Amygdala (tissue), 56 donors: ENCODE results near the gene AVL9.

ENCODE experiments used
- DNase-seq, 56 donors: peaks; one replicate each; lab custom pipeline; 2025; lab: John Stamatoyannopoulos, UW

Gene AVL9

GRCh38 chr7:32532716-32533115, 37.4 kb downstream of the AVL9 start:
- no peak for DNase-seq

GRCh38 chr7:32533276-32534029, 38.2 kb downstream of the AVL9 start:
- DNase-seq, result no peak

- no peak for DNase-seq
Measured at GRCh38 chr7:32535162-32535702, 39.9 kb downstream of the AVL9 start.

GRCh38 chr7:32536016-32536415, 40.7 kb downstream of the AVL9 start:
- no peak for DNase-seq

- no peak for DNase-seq
Measured at GRCh38 chr7:32536585-32536984, 41.3 kb downstream of the AVL9 start.

- no peak for DNase-seq
Measured at GRCh38 chr7:32537760-32538159, 42.5 kb downstream of the AVL9 start.

- no peak for DNase-seq
Measured at GRCh38 chr7:32539366-32539765, 44.1 kb downstream of the AVL9 start.

- DNase-seq, result no peak
Measured at GRCh38 chr7:32539919-32540531, 44.7 kb downstream of the AVL9 start.

- no peak for DNase-seq
Measured at GRCh38 chr7:32542595-32542994, 47.3 kb downstream of the AVL9 start.

GRCh38 chr7:32559480-32559879, 64.2 kb downstream of the AVL9 start:
- DNase-seq, result no peak

- no peak for DNase-seq
Measured at GRCh38 chr7:32560075-32560474, 64.8 kb downstream of the AVL9 start.

GRCh38 chr7:32561613-32562012, 66.3 kb downstream of the AVL9 start:
- DNase-seq, result no peak

GRCh38 chr7:32564542-32564941, 69.3 kb downstream of the AVL9 start:
- DNase-seq, result no peak

- no peak for DNase-seq
Measured at GRCh38 chr7:32569388-32570289, 74.3 kb downstream of the AVL9 start.

- DNase-seq, result no peak
Measured at GRCh38 chr7:32573110-32573687, 77.9 kb downstream of the AVL9 start.

GRCh38 chr7:32574626-32575025, 79.3 kb downstream of the AVL9 start:
- DNase-seq, result no peak

GRCh38 chr7:32577421-32577820, 82.1 kb downstream of the AVL9 start:
- no peak for DNase-seq

- DNase-seq, result no peak
Measured at GRCh38 chr7:32579776-32580175, 84.5 kb downstream of the AVL9 start.

- no peak for DNase-seq
Measured at GRCh38 chr7:32580646-32581045, 85.4 kb downstream of the AVL9 start.

GRCh38 chr7:32582036-32582435, 86.7 kb downstream of the AVL9 start:
- DNase-seq, result no peak

GRCh38 chr7:32583791-32584190, 88.5 kb downstream of the AVL9 start:
- no peak for DNase-seq
